ENCODE results near the gene SPNS2. TPM values are rescaled to one million over a fixed set of nuclear protein-coding genes. Genes with fewer than 3 reads are reported as not detected.
A peak's percentile ranks its signal among the peaks of the same experiment; 100 is the strongest.

Gene SPNS2
- total RNA-seq, 4 donors from 2014 or later: 8.7 to 72.0 (median 18.2) TPM

GRCh38 chr17:4478318-4478830 is 20.3 kb upstream of the SPNS2 start:
- Histone ChIP-seq H3K36me3 (no peaks in the 10 kb centered on the region), H3K4me1 (peaks cover 22 to 66% (median 48%) of the 10 kb centered on the region in 4 donors), H3K4me3 (no peak overlapping the region), H3K9me3 (no peaks in the 10 kb centered on the region), H3K27ac (peak overlapping the region in 1 of 4 donors; percentile 87), H3K27me3 (no peaks in the 10 kb centered on the region)
- 93% methylated on average over 11 of the region's 11 CpGs; no CpG with 5 or more reads in 1 of the 2 donors for WGBS, 2 donors (ENCODE audit: low coverage in 1 of 2)
- intact Hi-C loops (cut with DNase I; ENCODE audit: low total_unique reads) (no loop called here), in situ Hi-C loops (cut with MboI; ENCODE audit: low pct_ligation_motif_present in 1 of 4, low pct_unique_long_range_greater_than_20kb in 1 of 4, low sequenced_read_pairs in 3 of 4) (no loop called here)
- DNase-seq: no peak
- TF ChIP-seq CTCF (IDR thresholded peaks at IDR 0.05): no peak
- TF ChIP-seq POLR2A (IDR thresholded peaks at IDR 0.05): no peak
- TF ChIP-seq EP300 (IDR thresholded peaks at IDR 0.05; ENCODE audit: low read depth): no peak
- TF ChIP-seq POLR2AphosphoS5 (IDR thresholded peaks at IDR 0.05): no peak

GRCh38 chr17:4479340-4479981 is 19.2 kb upstream of the SPNS2 start:
- 40 to 63% methylated on average over 1 to 8 of the region's 8 CpGs for WGBS, 2 donors (ENCODE audit: low coverage in 1 of 2)
- TF ChIP-seq CTCF (IDR thresholded peaks at IDR 0.05): peak in 1 of 5 experiments; percentile 22
- TF ChIP-seq POLR2AphosphoS5 (IDR thresholded peaks at IDR 0.05): peak in 1 of 3 donors; percentile 81
- TF ChIP-seq POLR2A (IDR thresholded peaks at IDR 0.05): no peak

GRCh38 chr17:4479982-4480751 is 18.5 kb upstream of the SPNS2 start:
- no peak for DNase-seq
- intact Hi-C loops (cut with DNase I; ENCODE audit: low total_unique reads): no loop called here
- Histone ChIP-seq H3K4me3 (no peak overlapping the region), H3K27me3 (no peaks in the 10 kb centered on the region), H3K36me3 (no peaks in the 10 kb centered on the region), H3K9me3 (no peaks in the 10 kb centered on the region), H3K4me1 (peaks cover 22 to 73% (median 52%) of the 10 kb centered on the region in 4 donors), H3K27ac (peak overlapping the region; percentile 66 to 87 (median 76))
- in situ Hi-C loops (cut with MboI; ENCODE audit: low pct_ligation_motif_present in 1 of 4, low pct_unique_long_range_greater_than_20kb in 1 of 4, low sequenced_read_pairs in 3 of 4): no loop called here
- TF ChIP-seq CTCF (IDR thresholded peaks at IDR 0.05) (no peak), POLR2A (IDR thresholded peaks at IDR 0.05) (no peak), POLR2AphosphoS5 (IDR thresholded peaks at IDR 0.05) (no peak), EP300 (IDR thresholded peaks at IDR 0.05; ENCODE audit: low read depth) (no peak)
- WGBS, 2 donors (ENCODE audit: low coverage in 1 of 2): 7 to 38% methylated on average over 3 to 12 of the region's 13 CpGs

More at GRCh38 chr17:4479340-4479981, 19.2 kb upstream of the SPNS2 start:
- H3K9me3 ChIP-seq: no peaks in the 10 kb centered on the region
- DNase-seq: peak; percentile 79
- no peaks in the 10 kb centered on the region for H3K36me3 ChIP-seq
- intact Hi-C loops (cut with DNase I; ENCODE audit: low total_unique reads) (no loop called here), in situ Hi-C loops (cut with MboI; ENCODE audit: low pct_ligation_motif_present in 1 of 4, low pct_unique_long_range_greater_than_20kb in 1 of 4, low sequenced_read_pairs in 3 of 4) (no loop called here)
- H3K27me3 ChIP-seq: no peaks in the 10 kb centered on the region
- peak overlapping the region; percentile 66 to 87 (median 76) for H3K27ac ChIP-seq
- no peak overlapping the region for H3K4me3 ChIP-seq
- peaks cover 22 to 73% (median 52%) of the 10 kb centered on the region in 4 donors for H3K4me1 ChIP-seq
